Fibroblast of mammary gland (primary cell): ENCODE results near the gene PTPRM.

ENCODE experiments used
- DNase-seq: peaks from one replicate; pipeline ENCODE4 v3.0.0-alpha.2; 2010; ENCODE audit warnings: low read depth
- H3K4me3 ChIP-seq: 2 replicates; pipeline ENCODE4 v1.5.1; 2011; ENCODE audit warnings: low read depth, mild to moderate bottlenecking, low read length, moderate library complexity; ENCODE audit not compliant: control insufficient read depth
- TF ChIP-seq, protein P1 (sequence below): conservative IDR thresholded peaks from 2 replicates; pipeline ENCODE4 v1.5.1; 2011; ENCODE audit warnings: low read depth, low read length, inconsistent platforms; ENCODE audit not compliant: control insufficient read depth, insufficient read depth

The PTPRM gene

DNA sequence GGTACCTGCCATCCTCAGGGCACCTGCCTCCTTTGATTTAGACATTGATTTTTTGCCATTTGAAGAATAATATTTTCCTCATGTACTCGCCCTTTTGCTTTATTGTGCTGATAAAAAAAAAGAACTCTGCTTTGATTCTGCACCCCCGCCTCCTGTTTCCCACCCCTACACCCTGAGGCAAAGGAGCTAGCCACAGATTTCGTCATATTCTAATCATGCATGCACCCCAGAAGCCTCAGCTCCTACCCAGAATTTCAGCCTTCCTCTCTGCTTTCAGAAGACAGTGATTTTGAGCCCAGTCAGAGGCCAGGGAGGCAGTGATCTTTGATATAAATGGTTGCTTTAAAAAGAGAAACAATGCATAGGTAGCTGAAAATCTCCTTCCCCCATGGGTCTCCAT lies 329.0 kb downstream of the PTPRM start:
- H3K4me3 ChIP-seq: no peak overlapping the region
- DNase-seq: no peak
- TF ChIP-seq, protein P1, sequence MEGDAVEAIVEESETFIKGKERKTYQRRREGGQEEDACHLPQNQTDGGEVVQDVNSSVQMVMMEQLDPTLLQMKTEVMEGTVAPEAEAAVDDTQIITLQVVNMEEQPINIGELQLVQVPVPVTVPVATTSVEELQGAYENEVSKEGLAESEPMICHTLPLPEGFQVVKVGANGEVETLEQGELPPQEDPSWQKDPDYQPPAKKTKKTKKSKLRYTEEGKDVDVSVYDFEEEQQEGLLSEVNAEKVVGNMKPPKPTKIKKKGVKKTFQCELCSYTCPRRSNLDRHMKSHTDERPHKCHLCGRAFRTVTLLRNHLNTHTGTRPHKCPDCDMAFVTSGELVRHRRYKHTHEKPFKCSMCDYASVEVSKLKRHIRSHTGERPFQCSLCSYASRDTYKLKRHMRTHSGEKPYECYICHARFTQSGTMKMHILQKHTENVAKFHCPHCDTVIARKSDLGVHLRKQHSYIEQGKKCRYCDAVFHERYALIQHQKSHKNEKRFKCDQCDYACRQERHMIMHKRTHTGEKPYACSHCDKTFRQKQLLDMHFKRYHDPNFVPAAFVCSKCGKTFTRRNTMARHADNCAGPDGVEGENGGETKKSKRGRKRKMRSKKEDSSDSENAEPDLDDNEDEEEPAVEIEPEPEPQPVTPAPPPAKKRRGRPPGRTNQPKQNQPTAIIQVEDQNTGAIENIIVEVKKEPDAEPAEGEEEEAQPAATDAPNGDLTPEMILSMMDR: no peak

DNA sequence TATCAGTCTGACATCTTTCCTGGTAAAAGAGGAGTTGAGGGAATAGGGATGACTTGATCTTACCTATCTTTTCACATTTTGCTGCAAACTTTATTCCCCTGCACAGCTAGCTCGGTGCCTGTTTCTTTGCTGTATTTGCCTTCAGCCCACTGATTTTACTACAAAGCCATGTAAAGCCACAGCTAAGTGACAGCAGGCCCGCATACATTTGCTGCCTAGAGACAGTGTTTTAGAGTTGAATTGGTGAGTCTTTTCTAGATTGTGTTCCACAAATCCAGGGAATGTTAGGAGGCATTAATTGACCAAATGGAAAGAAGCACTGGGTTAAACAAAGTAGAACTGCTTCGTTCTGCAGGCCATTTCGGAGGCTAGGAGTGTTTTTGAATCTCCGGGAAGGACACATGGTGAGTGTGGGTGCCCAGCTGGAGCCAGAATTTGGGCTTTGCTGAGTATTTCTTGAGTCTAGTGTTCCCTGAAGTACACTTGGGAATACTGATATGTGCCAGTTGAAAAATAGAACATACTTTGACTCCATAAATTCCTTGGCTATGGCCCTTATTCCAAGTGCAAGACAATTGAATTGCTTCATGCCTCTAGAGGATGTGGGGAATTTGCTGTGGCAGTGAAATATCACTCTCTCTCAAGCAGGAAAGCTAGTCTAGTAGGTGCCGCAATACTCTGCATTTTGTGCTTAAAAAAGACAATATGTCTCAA lies 329.8 kb downstream of the PTPRM start:
- H3K4me3 ChIP-seq: no peak overlapping the region
- DNase-seq: peak; percentile 25
- TF ChIP-seq, protein P1: no peak

DNA sequence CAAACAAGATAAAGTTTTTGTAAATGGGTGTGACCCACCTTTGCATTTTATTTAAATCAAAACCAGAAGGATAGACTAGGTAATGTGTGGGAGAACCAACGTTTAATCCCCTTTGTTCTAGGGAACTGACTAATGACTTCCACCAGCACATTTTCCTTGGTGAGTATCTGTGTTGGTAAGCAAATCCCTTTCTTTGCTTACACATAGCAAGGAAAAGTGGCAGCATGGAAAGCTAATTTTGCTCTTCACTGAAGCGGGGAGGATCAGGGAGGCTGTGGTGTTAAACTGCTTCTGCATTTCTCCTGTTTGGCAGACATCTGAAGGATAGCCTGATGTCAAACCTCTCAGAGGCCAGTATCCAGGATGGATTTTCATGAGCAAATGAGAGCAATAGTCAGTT lies 331.1 kb downstream of the PTPRM start:
- no peak overlapping the region for H3K4me3 ChIP-seq
- DNase-seq: no peak
- TF ChIP-seq, protein P1: no peak

DNA sequence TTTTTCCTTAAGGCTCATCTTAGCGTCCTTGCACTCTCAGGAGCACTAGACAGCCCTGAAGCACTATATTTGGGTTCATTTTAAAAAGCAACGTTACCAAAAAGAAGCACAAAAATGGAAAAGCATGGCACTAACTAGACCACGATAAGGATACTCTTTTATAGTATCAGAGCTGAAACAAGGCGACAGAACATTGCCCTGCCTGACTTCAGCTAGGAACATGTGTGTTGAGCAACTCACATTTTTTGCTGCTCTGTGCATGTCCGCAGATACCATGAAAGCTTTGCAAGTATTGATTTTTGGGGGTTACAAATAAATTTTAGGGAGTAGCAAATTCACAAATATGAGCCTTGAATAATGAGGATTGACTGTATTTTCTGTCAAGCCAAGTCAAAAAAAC lies 332.0 kb downstream of the PTPRM start:
- TF ChIP-seq, protein P1: no peak
- no peak for DNase-seq
- no peak overlapping the region for H3K4me3 ChIP-seq

DNA sequence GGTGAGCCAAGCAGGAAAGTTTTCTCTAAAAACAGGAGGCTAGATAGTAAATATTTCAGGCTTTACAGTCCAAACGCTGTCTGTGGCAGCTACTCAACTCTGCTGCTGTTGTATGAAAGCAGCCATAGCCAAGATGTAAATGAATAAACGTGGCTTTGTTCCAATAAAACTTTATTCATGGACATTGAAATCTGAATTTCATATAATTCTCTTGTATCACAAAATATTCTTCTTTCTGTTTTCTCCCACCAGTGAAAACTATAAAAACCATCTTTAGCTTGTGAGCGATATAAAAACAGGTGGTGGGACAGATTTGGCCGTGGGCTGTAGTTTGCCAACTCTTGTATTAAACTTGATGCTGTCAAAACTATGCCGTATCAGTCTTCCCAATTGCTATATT lies 333.0 kb downstream of the PTPRM start:
- TF ChIP-seq, protein P1: no peak
- no peak overlapping the region for H3K4me3 ChIP-seq
- DNase-seq: no peak

DNA sequence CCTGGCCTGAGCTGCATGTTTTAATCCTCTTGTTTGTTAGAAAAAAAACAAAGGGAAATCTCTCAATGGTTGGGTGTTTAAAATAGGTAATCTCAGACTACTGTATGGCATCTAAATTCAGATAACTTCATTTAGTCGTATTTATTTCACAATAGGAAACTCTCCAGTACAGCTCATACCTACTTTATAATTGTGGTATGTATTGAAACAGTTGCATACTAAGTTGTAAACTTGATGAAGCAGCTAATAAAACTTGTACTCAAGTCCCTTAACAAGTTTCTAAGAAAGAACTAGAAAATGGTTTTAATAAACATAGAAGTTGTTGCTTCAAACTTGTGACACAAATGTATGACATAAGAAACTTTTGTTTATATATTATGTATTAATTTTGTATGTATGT lies 334.5 kb downstream of the PTPRM start:
- DNase-seq: no peak
- TF ChIP-seq, protein P1: no peak
- H3K4me3 ChIP-seq: no peak overlapping the region
